Measurements from ENCODE around the gene TMEM196.
"Not testable (repeated sequence)": the region's sequence is repeated elsewhere in the genome, so short reads cannot be mapped to it uniquely, and the experiment has no call there.

TMEM196 gene

GRCh38 chr7:19705663-19706062, 67.8 kb downstream of the TMEM196 start:
- DNase-seq = no peak

GRCh38 chr7:19701471-19701870, 71.9 kb downstream of the TMEM196 start:
- no peak for DNase-seq

- DNase-seq = no peak
Observed at GRCh38 chr7:19700936-19701335, 72.5 kb downstream of the TMEM196 start.

- no peak for DNase-seq
Observed at GRCh38 chr7:19698331-19698730, 75.1 kb downstream of the TMEM196 start.

GRCh38 chr7:19696926-19697325, 76.5 kb downstream of the TMEM196 start:
- DNase-seq = no peak

- no peak for DNase-seq
Observed at GRCh38 chr7:19692111-19692828, 81.1 kb downstream of the TMEM196 start.

GRCh38 chr7:19690736-19691135, 82.7 kb downstream of the TMEM196 start:
- DNase-seq = no peak

- DNase-seq = not testable (repeated sequence)
Observed at GRCh38 chr7:19689130-19689529, 84.3 kb downstream of the TMEM196 start.

- DNase-seq = no peak
Observed at GRCh38 chr7:19681596-19681995, 91.8 kb downstream of the TMEM196 start.

GRCh38 chr7:19677180-19677579, 96.2 kb downstream of the TMEM196 start:
- DNase-seq = no peak

- DNase-seq = no peak
Observed at GRCh38 chr7:19675816-19676215, 97.6 kb downstream of the TMEM196 start.

GRCh38 chr7:19674266-19674960, 99.0 kb downstream of the TMEM196 start:
- DNase-seq = no peak

GRCh38 chr7:19670806-19671205, 102.6 kb downstream of the TMEM196 start:
- no peak for DNase-seq

Data from stimulated activated CD4-positive, alpha-beta T cell treated with anti-CD3 and anti-CD28 coated beads, Interleukin-4, amount 100 ng/mL, for 24 hours (primary cell).